RKO (cell line): ENCODE measurements around the gene GUK1.
A peak's percentile ranks its signal among the peaks of the same experiment; 100 is the strongest.
"Not testable (repeated sequence)": the region's sequence is repeated elsewhere in the genome, so short reads cannot be mapped to it uniquely, and the experiment has no call there.

Experiments
- DNase-seq: peaks from one replicate; pipeline ENCODE4 v3.0.0-alpha.2; 2016; ENCODE audit warnings: low spot score

The GUK1 gene

DNA sequence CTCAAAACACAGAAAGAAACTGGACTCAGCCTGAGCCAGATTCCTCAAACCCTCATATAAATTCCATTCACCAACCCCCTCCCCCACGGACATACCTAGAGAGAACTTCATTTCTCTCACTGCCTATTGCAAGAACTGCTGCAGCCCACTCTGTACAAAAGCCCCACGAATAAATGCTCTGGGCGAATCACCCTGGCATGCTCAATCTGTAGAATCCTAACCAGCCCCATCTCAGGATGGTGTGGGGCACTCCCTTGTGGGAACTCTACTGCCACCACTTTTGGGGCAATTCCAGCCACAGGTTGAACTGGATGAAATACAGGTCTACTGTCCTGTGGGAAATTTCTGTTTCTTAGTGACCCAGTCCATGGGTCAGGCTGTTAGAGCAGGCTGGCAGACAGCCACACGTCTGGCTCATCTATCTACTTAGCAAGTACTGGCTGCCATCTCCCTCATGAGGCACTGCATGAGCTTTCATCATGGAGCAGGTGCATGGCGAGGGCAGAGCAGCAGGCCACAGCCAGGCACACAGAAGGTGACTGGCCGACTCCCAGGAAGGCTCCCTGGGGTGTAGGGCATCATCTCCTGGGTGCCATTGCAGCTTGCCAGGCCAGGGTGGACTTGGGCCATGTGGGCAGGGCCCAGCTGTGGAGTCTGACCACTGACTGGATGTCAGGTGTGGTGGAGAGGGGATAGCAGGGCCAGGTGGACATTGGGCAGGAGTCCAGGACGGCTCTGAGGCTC lies 35.4 kb upstream of the GUK1 start:
- peak; percentile 25 for DNase-seq

- no peak for DNase-seq
Observed at GRCh38 chr1:228105270-228105995, 34.6 kb upstream of the GUK1 start.

DNA sequence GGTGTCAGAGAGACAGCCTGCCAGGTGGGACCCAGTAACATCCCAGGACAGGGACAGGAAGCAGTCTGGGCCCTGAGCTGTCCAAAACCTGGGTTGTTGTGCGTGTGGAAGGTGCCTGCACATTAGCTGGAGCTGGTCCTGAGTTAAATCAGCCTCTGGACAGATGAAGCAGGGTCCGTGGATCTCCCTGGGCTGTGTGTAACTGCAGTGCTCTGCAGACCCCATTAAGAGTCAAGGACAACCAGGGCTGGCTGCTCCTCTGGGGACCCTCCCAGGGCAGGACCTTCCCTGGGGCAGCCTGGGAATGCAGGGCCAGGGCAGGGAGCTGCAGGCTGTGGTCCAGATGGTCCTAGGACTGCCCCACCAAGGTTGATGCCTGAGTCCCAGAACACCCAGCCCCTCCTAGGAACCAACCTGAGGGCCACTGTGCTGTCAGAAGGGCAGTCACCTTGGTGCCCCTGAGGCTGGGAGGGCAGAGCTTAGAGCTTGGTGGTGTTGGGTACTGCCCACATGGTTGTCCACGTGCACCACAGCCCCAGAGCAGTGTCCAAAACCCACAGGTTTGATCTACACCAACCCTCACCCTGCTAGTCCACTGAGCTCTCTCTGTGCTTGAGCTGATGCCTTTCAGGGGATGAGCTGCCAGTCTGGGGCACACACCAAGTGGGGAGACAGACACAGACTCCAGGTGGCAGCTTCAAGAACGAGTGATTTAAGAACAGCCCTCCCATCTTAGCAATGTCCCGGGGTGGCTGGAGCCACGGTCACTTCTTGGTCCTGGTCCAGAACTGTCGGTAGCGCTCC lies 33.9 kb upstream of the GUK1 start:
- no peak for DNase-seq

DNA sequence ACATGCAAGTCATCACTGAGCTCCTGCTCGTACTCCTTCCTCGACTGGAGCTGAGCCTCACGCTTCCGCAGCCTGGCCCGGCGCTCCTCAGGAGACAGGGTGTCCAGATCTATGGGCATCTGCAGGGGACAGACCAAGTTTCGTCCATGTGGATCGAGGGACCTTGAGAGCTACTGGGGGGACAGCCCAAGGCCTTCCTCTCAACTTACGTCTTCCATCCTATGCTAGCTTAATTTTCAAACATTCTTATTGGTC lies 33.4 kb upstream of the GUK1 start:
- DNase-seq: no peak

GRCh38 chr1:228107636-228108035 lies 32.4 kb upstream of the GUK1 start:
- no peak for DNase-seq

DNA sequence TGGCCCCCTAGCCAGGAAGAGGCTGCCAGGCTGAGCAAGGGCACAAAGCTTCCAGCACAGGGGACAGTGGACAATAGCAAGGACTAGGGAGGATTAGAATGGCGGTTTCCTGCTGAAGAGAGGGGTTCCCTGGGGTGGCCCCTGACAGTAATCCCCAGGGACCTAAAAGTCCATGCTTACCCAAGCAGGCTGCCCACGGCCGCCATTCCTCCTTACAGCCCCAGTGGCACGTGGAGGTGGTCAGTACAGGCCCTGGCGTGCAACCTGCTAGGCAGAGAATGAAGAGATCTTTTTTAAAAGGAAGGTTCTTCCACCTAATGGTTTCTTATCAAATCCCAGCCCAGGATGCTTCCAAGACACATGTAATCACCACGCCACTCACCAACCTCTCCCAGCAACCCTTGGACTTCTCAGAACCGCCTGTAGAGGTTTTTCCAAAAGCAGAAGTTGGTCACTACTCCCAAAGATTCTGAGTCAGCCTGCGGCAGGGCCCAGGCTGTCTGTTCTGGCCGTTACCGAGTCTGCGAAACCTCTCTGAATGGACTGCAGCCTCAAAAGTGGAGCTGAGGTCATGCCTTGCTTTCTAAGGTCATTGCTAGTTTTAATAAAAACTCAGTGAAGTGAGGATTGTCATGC lies 31.9 kb upstream of the GUK1 start:
- DNase-seq: peak; percentile 69

DNA sequence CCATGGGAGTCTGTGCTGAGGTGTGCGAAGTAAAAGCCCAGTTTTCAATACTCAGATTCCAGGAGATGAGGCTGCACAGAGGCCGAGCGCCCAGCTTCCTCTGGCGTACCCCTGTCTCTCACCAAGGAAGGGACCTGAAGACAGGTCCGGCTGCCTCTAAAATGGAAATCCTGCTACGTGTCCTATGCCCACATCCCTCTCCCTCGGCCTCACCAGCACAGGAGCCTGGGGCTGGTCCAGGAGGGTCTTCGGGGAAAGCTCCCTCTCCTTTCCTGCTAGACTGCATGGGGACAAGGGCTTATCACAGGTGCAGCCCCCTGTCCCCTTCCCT lies 31.4 kb upstream of the GUK1 start:
- no peak for DNase-seq

- DNase-seq: peak; percentile 96
Observed at GRCh38 chr1:228109073-228109961, 30.8 kb upstream of the GUK1 start, which contains the start of gene MRPL55. TSS of gene MRPL55 (minus strand) at chr1:228109299. CDS start at chr1:228108260, 1,039 bp downstream.

GRCh38 chr1:228109962-228110488 lies 30.1 kb upstream of the GUK1 start:
- DNase-seq: no peak

GRCh38 chr1:228110556-228110955 lies 29.5 kb upstream of the GUK1 start:
- DNase-seq: no peak

GRCh38 chr1:228111315-228111714 lies 28.8 kb upstream of the GUK1 start:
- not testable (repeated sequence) for DNase-seq

DNA sequence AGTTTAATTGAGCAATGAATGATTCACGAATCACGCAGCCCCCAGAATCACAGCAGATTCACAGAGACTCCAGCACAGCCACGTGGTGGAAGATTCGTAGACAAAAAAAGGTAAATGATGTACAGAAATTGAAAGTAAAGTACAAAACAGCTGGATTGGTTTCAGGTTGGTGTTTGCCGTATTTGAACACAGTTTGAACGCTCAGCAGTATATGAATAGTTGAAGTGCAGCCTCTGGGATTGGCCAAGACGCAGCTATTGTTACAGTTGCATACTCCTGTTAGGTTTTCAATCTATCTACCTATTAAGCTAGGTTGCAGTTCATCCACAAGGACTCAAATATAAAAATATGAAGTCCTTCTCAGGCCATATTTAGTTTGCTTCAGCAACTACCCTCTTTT lies 27.9 kb upstream of the GUK1 start:
- DNase-seq: no peak

GRCh38 chr1:228112617-228113016 lies 27.5 kb upstream of the GUK1 start:
- no peak for DNase-seq

GRCh38 chr1:228114827-228115226 lies 25.3 kb upstream of the GUK1 start:
- DNase-seq: no peak

DNA sequence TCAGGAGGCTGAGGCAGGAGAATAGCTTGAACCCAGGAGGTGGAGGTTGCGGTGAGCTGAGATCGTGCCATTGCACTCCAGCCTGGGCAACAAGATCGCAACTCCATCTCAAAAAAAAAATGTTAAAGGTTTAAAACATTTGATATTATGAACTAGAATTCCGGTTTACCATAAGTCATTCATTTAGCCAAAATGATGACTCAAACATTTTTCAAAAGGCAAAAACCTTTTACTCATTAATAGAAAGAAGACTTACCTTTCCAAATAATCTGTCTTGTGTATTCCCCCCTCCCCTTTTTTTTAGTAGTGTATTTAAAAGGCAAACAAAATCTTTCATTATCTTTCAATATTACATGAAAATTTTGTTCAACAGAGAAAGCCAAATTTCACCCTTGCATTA lies 22.7 kb upstream of the GUK1 start:
- no peak for DNase-seq

DNA sequence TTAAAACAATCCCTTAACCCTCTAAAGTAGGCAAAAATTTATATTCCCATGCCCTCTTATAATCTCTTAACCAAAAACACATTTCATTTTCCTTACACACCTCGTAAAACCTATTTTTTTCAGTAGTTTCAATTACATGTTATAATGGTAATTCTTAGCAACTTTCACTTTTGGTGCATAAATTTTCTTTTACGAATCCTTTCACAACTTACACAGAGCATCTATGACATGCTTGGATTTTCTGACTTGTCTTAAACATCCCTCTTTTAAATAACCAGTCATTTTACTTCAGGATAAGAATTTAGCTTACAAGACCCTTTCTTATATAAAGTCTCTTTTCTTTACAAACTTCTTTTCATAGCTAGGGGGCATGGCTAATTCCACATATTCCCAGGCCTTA lies 22.0 kb upstream of the GUK1 start:
- no peak for DNase-seq

GRCh38 chr1:228120351-228120750 lies 19.7 kb upstream of the GUK1 start:
- no peak for DNase-seq

DNA sequence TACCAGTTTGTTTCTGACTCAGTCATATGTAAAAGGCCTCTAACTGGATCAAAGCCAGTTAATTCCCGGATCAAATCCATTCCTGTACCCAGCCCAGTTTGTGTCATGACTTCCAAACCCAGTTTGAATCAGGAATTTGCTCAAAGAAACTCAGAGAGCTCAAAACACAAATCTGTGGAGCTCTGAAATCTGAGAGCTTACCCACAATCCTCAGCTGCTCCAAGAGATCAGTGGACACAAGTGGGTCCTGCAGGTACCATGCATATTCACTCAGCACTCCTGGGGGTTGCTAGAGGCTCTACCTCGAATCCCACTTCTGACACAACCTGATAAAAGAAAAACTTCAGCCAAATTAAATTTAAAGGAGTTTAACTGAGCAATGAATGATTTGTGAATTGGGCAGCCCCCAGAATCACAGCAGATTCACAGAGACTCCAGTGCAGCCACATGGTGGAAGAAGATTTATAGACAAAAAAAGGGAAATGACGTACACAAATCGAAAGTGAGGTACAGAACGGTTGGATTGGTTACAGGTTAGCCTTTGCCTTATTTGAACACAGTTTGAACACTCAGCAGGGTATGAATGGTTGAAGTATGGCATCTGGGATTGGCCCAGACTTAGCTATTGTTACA lies 19.1 kb upstream of the GUK1 start:
- DNase-seq: no peak

- no peak for DNase-seq
Observed at GRCh38 chr1:228122921-228123441, 17.1 kb upstream of the GUK1 start.

- no peak for DNase-seq
Observed at GRCh38 chr1:228123505-228123904, 16.6 kb upstream of the GUK1 start.

- no peak for DNase-seq
Observed at GRCh38 chr1:228125185-228125584, 14.9 kb upstream of the GUK1 start.
